ENCODE data around the gene FBN1. TPM values are rescaled to one million over a fixed set of nuclear protein-coding genes. Genes with fewer than 3 reads are reported as not detected.

FBN1 gene
- total RNA-seq, 1 experiment from 2014 or later = 1.1 TPM

DNA sequence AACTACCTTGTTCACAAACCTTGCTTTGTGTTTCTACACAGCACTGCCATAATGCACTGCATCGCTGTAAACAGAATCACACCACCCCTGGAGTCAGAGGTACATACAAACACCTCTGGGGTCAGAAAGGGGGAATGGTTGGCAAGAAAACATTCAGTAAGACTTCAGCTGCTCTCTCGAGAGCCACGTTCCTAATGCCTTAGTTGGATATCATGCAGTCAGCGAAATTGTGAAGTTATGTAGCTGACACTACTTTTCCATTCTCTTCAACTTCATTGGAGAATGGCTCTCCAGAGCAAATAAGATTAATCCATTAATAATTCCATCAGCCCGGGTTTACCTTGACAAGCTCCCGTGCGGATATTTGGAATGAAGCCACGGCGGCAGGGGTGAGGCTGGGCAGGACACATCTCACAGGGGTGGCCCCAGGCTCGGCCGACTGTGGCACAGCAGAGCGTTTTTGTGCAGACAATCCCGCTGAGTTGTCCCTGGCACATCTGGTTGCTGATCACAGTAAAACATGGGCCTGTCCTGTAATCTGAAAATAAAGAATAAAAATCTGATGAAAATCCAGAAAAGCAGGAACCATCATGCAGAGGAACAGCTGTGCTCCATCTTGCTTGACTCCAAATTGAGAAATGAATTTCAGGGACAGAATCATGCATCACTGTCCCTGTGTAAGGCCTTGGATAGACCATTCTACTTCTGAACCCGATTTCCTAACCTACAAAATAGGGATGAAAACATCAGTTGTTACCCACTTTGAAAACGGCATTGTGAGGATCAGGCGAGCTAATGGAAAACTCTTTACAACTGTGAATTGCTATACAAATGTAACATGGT is 108.0 kb downstream of the FBN1 start:
- TF ChIP-seq, protein P1, sequence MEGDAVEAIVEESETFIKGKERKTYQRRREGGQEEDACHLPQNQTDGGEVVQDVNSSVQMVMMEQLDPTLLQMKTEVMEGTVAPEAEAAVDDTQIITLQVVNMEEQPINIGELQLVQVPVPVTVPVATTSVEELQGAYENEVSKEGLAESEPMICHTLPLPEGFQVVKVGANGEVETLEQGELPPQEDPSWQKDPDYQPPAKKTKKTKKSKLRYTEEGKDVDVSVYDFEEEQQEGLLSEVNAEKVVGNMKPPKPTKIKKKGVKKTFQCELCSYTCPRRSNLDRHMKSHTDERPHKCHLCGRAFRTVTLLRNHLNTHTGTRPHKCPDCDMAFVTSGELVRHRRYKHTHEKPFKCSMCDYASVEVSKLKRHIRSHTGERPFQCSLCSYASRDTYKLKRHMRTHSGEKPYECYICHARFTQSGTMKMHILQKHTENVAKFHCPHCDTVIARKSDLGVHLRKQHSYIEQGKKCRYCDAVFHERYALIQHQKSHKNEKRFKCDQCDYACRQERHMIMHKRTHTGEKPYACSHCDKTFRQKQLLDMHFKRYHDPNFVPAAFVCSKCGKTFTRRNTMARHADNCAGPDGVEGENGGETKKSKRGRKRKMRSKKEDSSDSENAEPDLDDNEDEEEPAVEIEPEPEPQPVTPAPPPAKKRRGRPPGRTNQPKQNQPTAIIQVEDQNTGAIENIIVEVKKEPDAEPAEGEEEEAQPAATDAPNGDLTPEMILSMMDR (IDR thresholded peaks at IDR 0.05; ENCODE audit: unreplicated experiment) = no peak
- H3K27me3 Mint-ChIP-seq (ENCODE audit: unreplicated experiment) = peaks cover 14% of the 10 kb centered on the region
- intact Hi-C loops (cut with micrococcal nuclease; ENCODE audit: unreplicated experiment) = no loop called here
- no peak for DNase-seq
- no TSS peak for BruUV-seq (replicated peaks)
- no peak overlapping the region for H3K27ac Mint-ChIP-seq (ENCODE audit: unreplicated experiment)
- H3K4me1 Mint-ChIP-seq (ENCODE audit: low read depth, unreplicated experiment) = no peaks in the 10 kb centered on the region
- H3K4me3 Mint-ChIP-seq (ENCODE audit: low read depth, unreplicated experiment) = no peak overlapping the region
- CTCF ChIA-PET = no interaction called here
- H3K36me3 Mint-ChIP-seq (ENCODE audit: insufficient read depth, unreplicated experiment) = no peaks in the 10 kb centered on the region
- H3K9me3 Mint-ChIP-seq (ENCODE audit: low read depth, unreplicated experiment) = no peaks in the 10 kb centered on the region

DNA sequence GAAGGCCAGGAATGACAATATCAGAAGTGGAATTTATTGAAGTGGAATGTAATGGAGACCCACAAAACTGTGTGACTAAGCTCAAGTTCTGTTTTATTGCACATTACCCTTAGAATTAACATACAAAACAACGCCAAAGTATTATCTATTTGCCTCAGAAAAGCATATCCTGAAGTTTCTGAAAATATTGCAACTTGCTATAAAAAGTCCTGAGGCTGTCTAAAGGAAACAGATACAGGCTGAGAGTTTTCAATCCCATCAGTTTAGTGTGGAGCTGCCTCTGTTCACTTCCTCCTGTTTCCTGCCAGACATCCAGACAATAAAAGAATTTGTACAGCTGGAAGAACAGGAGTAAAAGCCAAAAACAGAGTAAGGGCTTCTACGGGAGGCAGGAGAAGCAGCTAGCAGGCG is 108.8 kb downstream of the FBN1 start:
- Mint-ChIP-seq H3K27me3 (ENCODE audit: unreplicated experiment) (peaks cover 14% of the 10 kb centered on the region), H3K27ac (ENCODE audit: unreplicated experiment) (no peak overlapping the region), H3K4me1 (ENCODE audit: low read depth, unreplicated experiment) (no peaks in the 10 kb centered on the region), H3K36me3 (ENCODE audit: insufficient read depth, unreplicated experiment) (no peaks in the 10 kb centered on the region), H3K9me3 (ENCODE audit: low read depth, unreplicated experiment) (no peaks in the 10 kb centered on the region), H3K4me3 (ENCODE audit: low read depth, unreplicated experiment) (no peak overlapping the region)
- intact Hi-C loops (cut with micrococcal nuclease; ENCODE audit: unreplicated experiment) = no loop called here
- no peak for DNase-seq
- CTCF ChIA-PET = no interaction called here
- no TSS peak for BruUV-seq (replicated peaks)
- TF ChIP-seq, protein P1 (IDR thresholded peaks at IDR 0.05; ENCODE audit: unreplicated experiment) = no peak

DNA sequence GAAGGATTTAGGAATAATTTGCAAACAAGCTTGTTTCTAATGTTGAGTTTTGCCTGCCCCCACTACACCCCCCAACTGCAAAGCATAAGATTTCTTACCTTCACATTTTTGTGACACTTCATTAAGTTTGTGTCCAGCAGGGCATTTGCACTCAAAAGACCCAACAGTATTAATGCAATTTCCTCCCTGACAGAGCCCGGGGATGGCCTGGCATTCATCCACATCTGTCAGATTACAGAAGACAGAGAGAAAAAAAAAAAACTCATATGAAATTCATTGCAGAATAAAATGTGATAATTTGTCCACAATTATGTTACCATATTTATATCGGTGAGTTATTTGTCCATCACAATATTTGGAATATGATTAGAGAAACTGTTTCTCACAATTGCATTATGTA is 111.5 kb downstream of the FBN1 start:
- peaks cover 7% of the 10 kb centered on the region for H3K27me3 Mint-ChIP-seq (ENCODE audit: unreplicated experiment)
- intact Hi-C loops (cut with micrococcal nuclease; ENCODE audit: unreplicated experiment) = no loop called here
- no peak overlapping the region for H3K27ac Mint-ChIP-seq (ENCODE audit: unreplicated experiment)
- DNase-seq = no peak
- H3K4me3 Mint-ChIP-seq (ENCODE audit: low read depth, unreplicated experiment) = no peak overlapping the region
- H3K4me1 Mint-ChIP-seq (ENCODE audit: low read depth, unreplicated experiment) = no peaks in the 10 kb centered on the region
- TF ChIP-seq, protein P1 (IDR thresholded peaks at IDR 0.05; ENCODE audit: unreplicated experiment) = no peak
- H3K36me3 Mint-ChIP-seq (ENCODE audit: insufficient read depth, unreplicated experiment) = no peaks in the 10 kb centered on the region
- H3K9me3 Mint-ChIP-seq (ENCODE audit: low read depth, unreplicated experiment) = no peaks in the 10 kb centered on the region
- CTCF ChIA-PET = no interaction called here
- BruUV-seq (replicated peaks) = no TSS peak

DNA sequence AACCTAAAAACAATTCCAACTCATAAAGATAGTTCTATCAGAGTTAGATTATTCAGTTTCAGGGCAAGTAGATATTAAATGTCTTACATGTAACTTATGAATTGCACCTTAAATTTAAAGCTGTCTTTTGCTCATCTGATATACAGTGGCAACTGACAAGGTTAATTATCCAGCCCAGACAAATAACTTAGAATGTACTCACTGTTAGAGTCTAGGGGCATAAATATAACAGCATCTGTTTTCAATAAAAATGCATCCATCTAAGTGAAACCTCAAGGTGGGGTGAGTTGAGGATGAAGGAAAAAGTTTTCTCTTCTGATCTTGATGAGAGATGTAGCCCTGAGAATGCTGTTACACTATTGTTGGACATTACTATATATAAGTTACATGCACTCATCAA is 112.6 kb downstream of the FBN1 start:
- H3K4me1 Mint-ChIP-seq (ENCODE audit: low read depth, unreplicated experiment) = no peaks in the 10 kb centered on the region
- H3K4me3 Mint-ChIP-seq (ENCODE audit: low read depth, unreplicated experiment) = no peak overlapping the region
- intact Hi-C loops (cut with micrococcal nuclease; ENCODE audit: unreplicated experiment) = no loop called here
- no peaks in the 10 kb centered on the region for H3K36me3 Mint-ChIP-seq (ENCODE audit: insufficient read depth, unreplicated experiment)
- no peaks in the 10 kb centered on the region for H3K9me3 Mint-ChIP-seq (ENCODE audit: low read depth, unreplicated experiment)
- no peak for DNase-seq
- TF ChIP-seq, protein P1 (IDR thresholded peaks at IDR 0.05; ENCODE audit: unreplicated experiment) = no peak
- CTCF ChIA-PET = no interaction called here
- H3K27ac Mint-ChIP-seq (ENCODE audit: unreplicated experiment) = no peak overlapping the region
- BruUV-seq (replicated peaks) = no TSS peak
- H3K27me3 Mint-ChIP-seq (ENCODE audit: unreplicated experiment) = no peaks in the 10 kb centered on the region
